CD14-positive monocyte (primary cell): ENCODE data around the gene LDLRAD4. TPM values are rescaled to one million over a fixed set of nuclear protein-coding genes. Genes with fewer than 3 reads are reported as not detected.

Source experiments
- DNase-seq, 3 donors: peaks; one replicate each; pipeline ENCODE4 v3.0.0-alpha.2; 2011 to 2022
- H2AFZ ChIP-seq: 2 replicates; pipeline ENCODE4 v1.6.0; 2012; ENCODE audit warnings: mild to moderate bottlenecking, low read depth, low read length, inconsistent platforms; ENCODE audit not compliant: insufficient read depth, poor library complexity, severe bottlenecking
- H3K27ac ChIP-seq, 2 donors: 1 replicate in 1 of 2; 2 replicates in 1 of 2; pipeline ENCODE4 v1.5.1; 2012 to 2013; ENCODE audit warnings: low read length in 2 of 2, control low read depth in 1 of 2, inconsistent platforms in 1 of 2, low read depth in 1 of 2, mild to moderate bottlenecking in 1 of 2
- H3K27me3 ChIP-seq, 2 donors: one replicate each; pipeline versions ENCODE4 v1.6.0 to v1.6.1; 2011 to 2013; ENCODE audit warnings: low read length in 2 of 2; ENCODE audit not compliant: control insufficient read depth in 2 of 2, insufficient read depth in 2 of 2
- H3K36me3 ChIP-seq, 2 donors: replicated peaks in 1 of 2; 1 replicate in 1 of 2; 2 replicates in 1 of 2; pipeline versions ENCODE4 v1.5.1 to v1.6.1; 2012 to 2013; ENCODE audit warnings: low read length in 2 of 2, control low read depth in 1 of 2, inconsistent platforms in 1 of 2, mild to moderate bottlenecking in 1 of 2; ENCODE audit not compliant: insufficient read depth in 2 of 2, control insufficient read depth in 1 of 2
- H3K4me1 ChIP-seq, 2 donors: 1 replicate in 1 of 2; 2 replicates in 1 of 2; pipeline versions ENCODE4 v1.5.1 to v1.6.1; 2012 to 2013; ENCODE audit warnings: low read length in 2 of 2, control low read depth in 1 of 2, inconsistent platforms in 1 of 2, mild to moderate bottlenecking in 1 of 2, moderate library complexity in 1 of 2; ENCODE audit not compliant: insufficient read depth in 2 of 2, control insufficient read depth in 1 of 2
- H3K4me2 ChIP-seq: replicated peaks from 2 replicates; pipeline ENCODE3; 2012; ENCODE audit warnings: low read length, moderate library complexity, mild to moderate bottlenecking; ENCODE audit not compliant: poor library complexity, severe bottlenecking; ENCODE audit errors: extremely low read depth
- H3K4me3 ChIP-seq, 3 experiments: fragments of 200-600 bp in 1 of 3; sonication (generic) in 1 of 3; replicated peaks in 1 of 3; 1 replicate in 2 of 3; 2 replicates in 1 of 3; pipeline ENCODE4 v1.5.1; 2011 to 2013; ENCODE audit warnings: low read length in 3 of 3, mild to moderate bottlenecking in 3 of 3, control low read depth in 2 of 3, low read depth in 2 of 3, inconsistent platforms in 1 of 3, moderate library complexity in 1 of 3
- H3K79me2 ChIP-seq: 2 replicates; pipeline ENCODE4 v1.6.0; 2012; ENCODE audit warnings: mild to moderate bottlenecking, control low read depth, inconsistent platforms, low read length, moderate library complexity; ENCODE audit not compliant: insufficient read depth
- H3K9ac ChIP-seq: 2 replicates; pipeline ENCODE4 v1.6.0; 2017; ENCODE audit warnings: low read length, mild to moderate bottlenecking; ENCODE audit not compliant: insufficient read depth, poor library complexity, severe bottlenecking
- H3K9me3 ChIP-seq, 2 donors: replicated peaks in 1 of 2; 1 replicate in 1 of 2; 2 replicates in 1 of 2; pipeline versions ENCODE4 v1.5.1 to v1.6.1; 2012 to 2013; ENCODE audit warnings: low read length in 2 of 2, control low read depth in 1 of 2; ENCODE audit not compliant: control insufficient read depth in 1 of 2, insufficient read depth in 1 of 2
- H4K20me1 ChIP-seq: 2 replicates; pipeline ENCODE4 v1.6.0; 2012; ENCODE audit warnings: mild to moderate bottlenecking, low read length, control low read depth, moderate library complexity; ENCODE audit not compliant: insufficient read depth
- H3K27ac Mint-ChIP-seq, 7 donors: one replicate each; pipeline ENCODE4 v1.8.0; 2020; ENCODE audit warnings: mild to moderate bottlenecking in 7 of 7, mixed read lengths in 7 of 7, moderate library complexity in 6 of 7, inconsistent platforms in 2 of 7
- H3K27me3 Mint-ChIP-seq, 3 donors: one replicate each; pipeline ENCODE4 v1.8.0; 2021 to 2022; ENCODE audit warnings: low read depth in 3 of 3, mild to moderate bottlenecking in 3 of 3, mixed read lengths in 3 of 3, moderate library complexity in 3 of 3, inconsistent platforms in 1 of 3
- H3K36me3 Mint-ChIP-seq, 2 donors: one replicate each; pipeline ENCODE4 v1.8.0; 2020; ENCODE audit warnings: mixed read lengths in 2 of 2, inconsistent platforms in 1 of 2, mild to moderate bottlenecking in 1 of 2
- H3K4me1 Mint-ChIP-seq: one replicate; pipeline ENCODE4 v1.8.0; 2020; ENCODE audit warnings: mild to moderate bottlenecking, mixed read lengths
- H3K4me3 Mint-ChIP-seq, 2 donors: one replicate each; pipeline ENCODE4 v1.8.0; 2020; ENCODE audit warnings: mild to moderate bottlenecking in 2 of 2, mixed read lengths in 2 of 2, moderate library complexity in 1 of 2
- H3K9me3 Mint-ChIP-seq, 7 donors: one replicate each; pipeline ENCODE4 v1.8.0; 2020 to 2022; ENCODE audit warnings: mixed read lengths in 7 of 7, mild to moderate bottlenecking in 6 of 7, moderate library complexity in 6 of 7, inconsistent platforms in 2 of 7
- WGBS: methylation state at CpG from one replicate; pipeline ENCODE4 v1.1.5; 2013; ENCODE audit warnings: missing lambda C conversion rate; ENCODE audit not compliant: insufficient coverage; 5-methylcytosine and 5-hydroxymethylcytosine counted together
- intact Hi-C, 2 donors: fragments of 100-400 bp; cut with micrococcal nuclease; formaldehyde crosslinking; loops; one replicate each; pipeline versions ENCODE4 v1.15.0 to v1.15.1; 2023
- polyA plus RNA-seq, 3 donors: library from polyadenylated mRNA; depleted of rRNA in 1 of 3; unstranded in 2 of 3; stranded (reverse) in 1 of 3; fragments of 300-500 nt in 2 of 3; fragments of >200 nt in 1 of 3; fragmentation: Illumina TruSeq in 2 of 3; gene quantifications; 1 replicate in 2 of 3; 2 replicates in 1 of 3; pipeline ENCODE4 v1.2.3, GENCODE V29; 2012 to 2021
- TF ChIP-seq, protein P1 (sequence below): fragments of 200-600 bp; IDR thresholded peaks from one replicate; pipeline ENCODE4 v1.8.0; 2022; ENCODE audit warnings: antibody characterized with exemption, mild to moderate bottlenecking

LDLRAD4 gene
- polyA plus RNA-seq, 3 donors, result 13.5 to 15.4 (median 13.8) TPM

DNA sequence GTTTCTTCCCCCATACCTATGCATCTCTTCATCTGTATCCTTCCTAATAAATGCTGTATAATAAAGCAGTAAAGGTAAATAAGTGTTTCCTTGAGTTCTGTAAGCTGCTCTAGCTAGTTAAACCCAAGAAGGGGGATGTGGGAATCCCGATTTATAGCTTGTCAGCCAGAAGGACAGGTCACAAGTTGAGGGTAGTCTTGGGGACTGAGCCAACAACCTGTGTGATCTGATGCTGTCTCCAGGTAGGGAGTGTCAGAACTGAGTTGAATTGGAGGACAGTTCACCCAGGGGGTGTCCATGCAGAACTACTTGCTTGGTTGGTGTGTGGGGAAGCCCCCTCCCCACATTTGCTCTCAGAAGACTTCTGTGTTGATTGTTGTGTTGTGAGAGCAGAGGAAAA, 112.4 kb downstream of the LDLRAD4 start:
- H3K4me1 ChIP-seq, result no peaks in the 10 kb centered on the region
- H3K9me3 ChIP-seq, result peaks cover 0 to 4% of the 10 kb centered on the region in 2 donors
- no peak overlapping the region for H3K9ac ChIP-seq
- no peak overlapping the region for H3K4me3 ChIP-seq
- no peak overlapping the region for H3K4me2 ChIP-seq
- no peak overlapping the region for H3K27ac Mint-ChIP-seq
- TF ChIP-seq, protein P1, sequence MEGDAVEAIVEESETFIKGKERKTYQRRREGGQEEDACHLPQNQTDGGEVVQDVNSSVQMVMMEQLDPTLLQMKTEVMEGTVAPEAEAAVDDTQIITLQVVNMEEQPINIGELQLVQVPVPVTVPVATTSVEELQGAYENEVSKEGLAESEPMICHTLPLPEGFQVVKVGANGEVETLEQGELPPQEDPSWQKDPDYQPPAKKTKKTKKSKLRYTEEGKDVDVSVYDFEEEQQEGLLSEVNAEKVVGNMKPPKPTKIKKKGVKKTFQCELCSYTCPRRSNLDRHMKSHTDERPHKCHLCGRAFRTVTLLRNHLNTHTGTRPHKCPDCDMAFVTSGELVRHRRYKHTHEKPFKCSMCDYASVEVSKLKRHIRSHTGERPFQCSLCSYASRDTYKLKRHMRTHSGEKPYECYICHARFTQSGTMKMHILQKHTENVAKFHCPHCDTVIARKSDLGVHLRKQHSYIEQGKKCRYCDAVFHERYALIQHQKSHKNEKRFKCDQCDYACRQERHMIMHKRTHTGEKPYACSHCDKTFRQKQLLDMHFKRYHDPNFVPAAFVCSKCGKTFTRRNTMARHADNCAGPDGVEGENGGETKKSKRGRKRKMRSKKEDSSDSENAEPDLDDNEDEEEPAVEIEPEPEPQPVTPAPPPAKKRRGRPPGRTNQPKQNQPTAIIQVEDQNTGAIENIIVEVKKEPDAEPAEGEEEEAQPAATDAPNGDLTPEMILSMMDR, result no peak
- no peaks in the 10 kb centered on the region for H3K79me2 ChIP-seq
- no peak overlapping the region for H3K27ac ChIP-seq
- DNase-seq, result no peak
- H3K36me3 Mint-ChIP-seq, result no peaks in the 10 kb centered on the region
- no peak overlapping the region for H2AFZ ChIP-seq
- no peaks in the 10 kb centered on the region for H3K4me1 Mint-ChIP-seq
- intact Hi-C loops, result no loop called here
- no peak overlapping the region for H3K4me3 Mint-ChIP-seq
- H3K27me3 ChIP-seq, result no peaks in the 10 kb centered on the region
- peaks cover 4% of the 10 kb centered on the region for H4K20me1 ChIP-seq
- H3K36me3 ChIP-seq, result no peaks in the 10 kb centered on the region
- 88% methylated on average over 1 of the region's 1 CpG for WGBS
- H3K27me3 Mint-ChIP-seq, result peaks cover 0 to 4% (median 0%) of the 10 kb centered on the region in 3 donors
- H3K9me3 Mint-ChIP-seq, result peaks cover 8 to 16% (median 13%) of the 10 kb centered on the region in 7 donors

DNA sequence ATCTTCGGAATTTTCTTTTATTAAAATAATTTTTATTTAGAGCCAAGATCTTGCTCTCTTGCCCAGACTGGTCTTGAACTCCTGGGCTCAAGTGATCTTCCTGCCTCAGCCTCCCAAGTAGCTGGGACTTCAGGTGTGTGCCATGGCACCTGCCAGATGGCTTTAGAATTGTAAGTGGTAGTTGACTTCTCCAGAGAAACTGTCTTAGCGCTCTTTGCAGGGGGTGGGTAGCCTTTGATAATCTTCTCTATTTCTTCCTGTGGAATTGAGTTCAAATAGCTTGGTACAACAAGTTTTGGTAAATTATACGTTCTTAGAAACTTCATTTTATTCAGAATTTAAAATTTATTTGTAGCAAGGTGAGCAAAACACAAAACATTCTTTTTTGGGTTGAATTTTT, 113.3 kb downstream of the LDLRAD4 start:
- Histone ChIP-seq H3K4me2 (no peak overlapping the region), H4K20me1 (peaks cover 4% of the 10 kb centered on the region), H3K27ac (no peak overlapping the region), H3K9me3 (peaks cover 0 to 4% of the 10 kb centered on the region in 2 donors), H3K27me3 (no peaks in the 10 kb centered on the region), H3K9ac (no peak overlapping the region), H3K4me1 (no peaks in the 10 kb centered on the region), H3K79me2 (no peaks in the 10 kb centered on the region), H2AFZ (no peak overlapping the region), H3K4me3 (no peak overlapping the region), H3K36me3 (no peaks in the 10 kb centered on the region)
- H3K27ac Mint-ChIP-seq, result no peak overlapping the region
- TF ChIP-seq, protein P1, result no peak
- H3K4me1 Mint-ChIP-seq, result no peaks in the 10 kb centered on the region
- DNase-seq, result no peak
- no CpG with 5 or more reads among the region's 3 CpGs for WGBS
- peaks cover 8 to 16% (median 13%) of the 10 kb centered on the region in 7 donors for H3K9me3 Mint-ChIP-seq
- peaks cover 0 to 6% (median 0%) of the 10 kb centered on the region in 3 donors for H3K27me3 Mint-ChIP-seq
- H3K36me3 Mint-ChIP-seq, result no peaks in the 10 kb centered on the region
- intact Hi-C loops, result no loop called here
- H3K4me3 Mint-ChIP-seq, result no peak overlapping the region
